Forelimb muscle (tissue), 1 donor: Measurements from ENCODE around the gene PIBF1. TPM values are rescaled to one million over a fixed set of nuclear protein-coding genes. Genes with fewer than 3 reads are reported as not detected.
A peak's percentile ranks its signal among the peaks of the same experiment; 100 is the strongest.
"Not testable (repeated sequence)": the region's sequence is repeated elsewhere in the genome, so short reads cannot be mapped to it uniquely, and the experiment has no call there.

ENCODE experiments used
- DNase-seq: peaks from one replicate; pipeline ENCODE4 v3.0.0-alpha.2; 2013; ENCODE audit warnings: low read depth
- polyA plus RNA-seq: library from polyadenylated mRNA; unstranded; fragments of 120-200 nt; gene quantifications from one replicate; pipeline ENCODE4 v1.2.1, GENCODE V29; 2013; ENCODE audit not compliant: insufficient read length

PIBF1 gene, protein sequence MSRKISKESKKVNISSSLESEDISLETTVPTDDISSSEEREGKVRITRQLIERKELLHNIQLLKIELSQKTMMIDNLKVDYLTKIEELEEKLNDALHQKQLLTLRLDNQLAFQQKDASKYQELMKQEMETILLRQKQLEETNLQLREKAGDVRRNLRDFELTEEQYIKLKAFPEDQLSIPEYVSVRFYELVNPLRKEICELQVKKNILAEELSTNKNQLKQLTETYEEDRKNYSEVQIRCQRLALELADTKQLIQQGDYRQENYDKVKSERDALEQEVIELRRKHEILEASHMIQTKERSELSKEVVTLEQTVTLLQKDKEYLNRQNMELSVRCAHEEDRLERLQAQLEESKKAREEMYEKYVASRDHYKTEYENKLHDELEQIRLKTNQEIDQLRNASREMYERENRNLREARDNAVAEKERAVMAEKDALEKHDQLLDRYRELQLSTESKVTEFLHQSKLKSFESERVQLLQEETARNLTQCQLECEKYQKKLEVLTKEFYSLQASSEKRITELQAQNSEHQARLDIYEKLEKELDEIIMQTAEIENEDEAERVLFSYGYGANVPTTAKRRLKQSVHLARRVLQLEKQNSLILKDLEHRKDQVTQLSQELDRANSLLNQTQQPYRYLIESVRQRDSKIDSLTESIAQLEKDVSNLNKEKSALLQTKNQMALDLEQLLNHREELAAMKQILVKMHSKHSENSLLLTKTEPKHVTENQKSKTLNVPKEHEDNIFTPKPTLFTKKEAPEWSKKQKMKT
- 24.2 TPM for polyA plus RNA-seq

DNA sequence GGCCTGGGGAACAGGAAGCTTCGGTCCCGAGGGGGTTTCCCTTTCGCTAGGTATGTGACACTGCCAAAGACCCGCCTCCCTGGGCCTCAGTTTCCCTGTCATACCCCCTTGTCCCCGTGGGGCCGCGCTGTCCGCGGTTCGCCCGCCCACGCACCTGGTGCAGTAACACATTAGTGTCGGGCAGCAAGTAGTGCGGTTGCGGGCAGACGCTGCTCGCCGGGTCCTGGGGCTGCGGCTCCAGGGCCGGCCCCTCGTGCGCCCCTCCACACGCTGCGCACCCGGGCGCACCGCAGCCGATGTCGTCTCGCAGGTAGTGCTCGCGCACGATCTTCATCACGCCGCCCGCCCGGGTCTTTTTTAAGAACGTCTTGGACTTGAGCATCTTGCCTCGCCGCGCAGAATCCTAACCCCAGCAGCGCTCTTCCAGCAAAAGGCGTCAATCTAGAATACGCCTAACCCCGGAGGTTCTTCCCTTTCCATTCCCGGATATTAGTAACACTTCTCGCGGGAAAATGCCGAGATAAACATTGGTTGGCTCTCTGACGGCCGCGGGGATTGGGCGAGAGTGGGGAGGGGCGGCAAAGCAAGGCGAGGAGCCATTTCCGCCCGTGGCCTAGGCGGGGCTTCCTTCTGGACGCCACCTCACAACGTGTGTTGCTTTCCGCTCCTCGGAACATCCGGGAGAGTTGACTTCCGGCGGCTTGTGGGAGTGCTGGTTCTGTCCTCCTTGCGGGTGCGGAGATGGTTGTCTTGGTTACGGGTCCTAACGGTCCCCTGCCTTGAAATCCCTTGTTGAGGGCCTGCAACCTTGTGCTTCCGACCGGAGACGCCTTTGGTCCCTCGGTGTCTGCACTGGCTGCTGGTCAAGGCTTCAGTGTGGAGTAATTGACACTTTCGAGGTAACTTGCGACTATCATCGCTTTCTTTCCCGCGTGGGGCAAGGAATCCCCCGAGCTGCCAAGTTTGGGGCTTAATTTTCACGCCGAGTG lies at the start of gene PIBF1, which contains the start of gene DIS3:
PIBF1 (plus strand) TSS at position 683 of the 989 bp plus-strand sequence. CDS start 1,337 bp downstream, outside the sequence.
DIS3 (minus strand) TSS at position 450 of the 989 bp plus-strand sequence; CDS start at position 382, 68 bp downstream.
- peak; percentile 95 for DNase-seq

DNA sequence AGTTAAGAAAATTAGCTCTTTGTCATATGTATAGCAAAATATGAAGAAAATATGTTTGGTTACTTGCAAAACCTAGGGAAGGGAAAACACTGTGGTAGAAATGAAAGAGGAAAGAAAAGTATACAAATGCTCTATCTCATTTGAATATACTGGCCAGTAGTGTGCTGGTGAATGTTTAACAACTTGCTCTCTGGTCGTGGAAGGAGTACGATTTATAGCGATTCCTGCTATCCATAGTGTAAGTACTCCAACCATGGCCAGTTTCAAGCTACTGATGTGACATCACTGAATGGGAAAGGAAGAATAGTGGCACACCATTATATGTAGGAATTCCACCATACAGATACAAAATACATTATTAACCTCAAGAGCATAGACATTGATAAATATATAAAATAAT lies 44.9 kb upstream of the PIBF1 start:
- no peak for DNase-seq

DNA sequence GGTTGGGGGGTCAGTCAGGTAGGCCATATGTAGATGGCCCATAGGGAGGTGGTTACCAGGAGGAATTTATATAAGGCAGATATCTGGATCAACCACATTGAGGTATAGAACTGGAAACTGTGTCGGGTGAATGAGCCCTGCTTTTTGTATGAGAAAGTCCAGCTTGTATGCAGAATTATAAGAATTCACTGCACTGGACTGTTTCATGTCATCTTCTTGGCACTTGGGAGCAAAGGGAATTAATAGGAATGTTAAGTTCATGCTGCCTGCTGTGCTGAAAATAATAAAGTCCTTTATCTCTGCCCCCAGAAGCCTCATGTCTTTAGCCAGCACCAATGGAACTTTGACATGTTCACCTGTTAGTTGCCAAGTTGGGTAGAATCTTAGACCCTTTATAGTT lies 41.9 kb upstream of the PIBF1 start:
- no peak for DNase-seq

DNA sequence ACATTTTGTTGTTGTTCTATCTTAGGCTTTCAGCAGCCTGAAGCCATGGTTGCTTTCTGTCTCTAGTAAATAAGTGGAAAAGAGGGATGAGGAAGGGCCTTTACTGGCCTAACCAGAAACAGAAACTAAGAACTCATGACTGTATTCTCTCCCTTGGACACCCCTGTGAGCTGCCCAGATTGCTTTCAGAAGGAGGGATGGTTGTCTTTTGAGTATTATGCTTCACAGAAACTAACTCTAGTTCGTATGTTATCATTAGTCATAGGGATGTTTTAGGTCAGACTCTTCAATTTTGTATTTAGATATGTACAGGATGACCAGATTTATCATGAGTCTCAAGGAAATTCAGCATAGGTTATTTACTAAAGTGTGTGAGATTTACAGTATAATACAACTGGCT lies 36.7 kb upstream of the PIBF1 start:
- no peak for DNase-seq

DNA sequence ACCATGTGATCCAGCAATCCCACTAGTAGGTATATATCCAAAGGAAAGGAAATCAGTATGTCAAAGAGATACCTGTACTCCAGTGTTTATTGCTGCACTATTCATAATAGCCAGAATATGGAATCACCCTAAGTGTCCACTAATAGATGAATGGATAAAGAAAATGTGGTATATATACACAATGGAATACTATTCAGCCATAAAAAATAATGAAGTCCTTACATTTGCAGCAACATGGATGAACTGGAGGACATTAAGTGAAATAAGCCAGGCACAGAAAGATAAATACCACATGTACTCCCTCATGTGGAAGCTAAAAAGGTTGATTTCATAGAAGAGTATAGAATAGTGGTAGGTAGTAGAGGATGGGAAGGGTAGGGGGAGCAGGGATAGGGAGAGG lies 30.7 kb upstream of the PIBF1 start:
- no peak for DNase-seq

DNA sequence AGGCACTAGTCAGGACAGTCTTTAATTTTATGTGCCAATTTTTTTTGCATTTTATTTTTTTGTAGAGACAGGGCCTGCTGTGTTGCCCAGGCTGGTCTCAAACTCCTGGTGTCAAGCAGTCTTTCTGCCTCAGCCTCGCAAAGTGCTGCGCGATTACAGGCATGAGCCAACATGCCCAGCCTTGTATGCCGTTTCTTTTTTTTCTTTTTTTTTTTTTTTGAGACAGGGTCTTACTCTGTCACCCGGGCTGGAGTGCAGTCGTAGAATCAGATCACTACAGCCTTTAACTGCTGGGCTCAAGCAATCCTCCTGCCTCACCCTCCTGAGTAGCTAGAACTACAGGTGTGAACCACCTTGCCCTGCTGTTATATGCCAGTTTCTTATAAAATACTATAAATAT lies 27.8 kb upstream of the PIBF1 start:
- no peak for DNase-seq

DNA sequence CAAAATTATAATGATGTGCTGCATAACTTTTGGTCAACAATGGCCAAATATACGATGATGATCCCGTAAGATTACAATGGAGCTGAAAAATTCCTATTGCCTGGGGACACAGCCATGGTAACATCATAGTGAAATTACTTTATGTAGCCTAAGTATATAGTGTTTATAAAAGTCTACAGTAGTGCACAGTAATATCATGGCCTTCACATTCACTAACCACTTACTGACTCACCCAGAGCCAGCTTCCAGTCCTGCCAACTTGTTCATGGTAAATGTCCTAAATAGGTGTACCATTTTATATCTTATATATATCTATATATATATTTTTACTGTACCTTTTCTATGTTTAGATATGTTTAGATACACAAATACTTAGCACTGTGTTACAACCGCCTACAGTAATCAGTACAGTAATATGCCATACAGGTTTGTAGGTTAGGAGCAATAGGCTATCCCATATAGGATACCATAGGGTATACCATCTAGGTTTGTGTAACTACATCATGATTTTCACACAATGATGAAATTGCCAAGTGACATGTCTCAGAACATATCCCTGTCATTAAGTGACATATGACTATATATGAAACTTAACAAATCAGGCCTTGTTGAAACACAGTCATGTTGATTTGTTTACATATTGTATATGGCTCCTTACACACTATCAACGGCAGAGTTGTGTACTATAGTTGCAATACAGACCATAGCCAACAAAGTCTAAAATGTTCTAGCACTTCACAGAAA lies 24.0 kb upstream of the PIBF1 start:
- DNase-seq = no peak

DNA sequence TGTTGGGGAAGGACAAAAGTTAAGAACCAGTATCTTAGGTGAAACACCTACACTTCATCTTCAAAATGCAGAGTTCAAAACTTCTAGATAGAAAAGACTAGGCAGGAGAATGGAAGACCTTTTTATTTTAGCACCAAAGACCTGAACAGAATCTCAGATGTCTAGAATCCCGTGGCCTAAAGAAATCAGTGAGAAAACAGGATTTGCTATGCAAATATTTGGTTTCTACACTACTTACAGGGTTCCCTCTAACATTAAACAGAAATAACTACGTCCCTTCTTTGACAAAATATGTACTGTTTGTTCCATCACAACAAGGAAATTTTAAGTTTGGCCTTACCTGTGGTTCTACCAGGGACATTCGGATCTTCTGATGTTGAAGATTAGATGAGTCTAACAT lies 21.7 kb upstream of the PIBF1 start:
- no peak for DNase-seq

DNA sequence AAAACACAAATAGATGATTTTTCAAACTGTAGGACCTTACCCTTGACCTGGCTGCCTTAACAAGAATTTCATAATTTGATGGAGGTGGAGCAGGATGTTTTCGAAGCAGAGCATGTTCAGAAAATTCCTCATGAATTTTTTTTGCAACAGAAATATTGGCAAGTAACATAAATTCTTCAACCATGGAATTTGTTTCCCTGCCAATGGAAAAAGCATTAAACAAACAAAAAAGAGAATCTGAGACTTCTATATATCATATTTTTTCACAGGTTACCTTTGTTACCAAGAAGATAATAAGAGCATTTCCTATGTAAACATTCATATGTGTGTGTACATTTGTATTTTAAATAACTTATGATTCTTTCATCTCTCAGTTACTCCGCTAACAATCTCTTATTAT lies 18.5 kb upstream of the PIBF1 start:
- no peak for DNase-seq

DNA sequence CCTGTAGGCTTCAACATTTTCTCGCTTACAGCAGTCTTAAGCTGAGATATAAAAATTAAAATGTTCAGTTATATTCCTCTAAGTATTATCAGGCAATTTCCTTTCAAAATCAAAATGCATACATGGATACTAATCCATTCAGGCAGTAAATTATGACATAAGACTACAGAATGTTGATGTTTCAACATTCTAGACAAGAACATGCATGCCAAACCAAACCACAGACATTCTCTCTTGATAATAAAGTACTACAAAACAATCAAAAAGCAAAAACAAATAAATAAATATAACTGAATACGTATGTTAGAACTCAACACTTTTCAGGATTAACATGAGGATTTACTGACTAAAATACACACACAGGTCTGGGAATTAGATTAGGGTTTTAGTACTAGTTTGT lies 7.9 kb upstream of the PIBF1 start:
- DNase-seq = no peak

DNA sequence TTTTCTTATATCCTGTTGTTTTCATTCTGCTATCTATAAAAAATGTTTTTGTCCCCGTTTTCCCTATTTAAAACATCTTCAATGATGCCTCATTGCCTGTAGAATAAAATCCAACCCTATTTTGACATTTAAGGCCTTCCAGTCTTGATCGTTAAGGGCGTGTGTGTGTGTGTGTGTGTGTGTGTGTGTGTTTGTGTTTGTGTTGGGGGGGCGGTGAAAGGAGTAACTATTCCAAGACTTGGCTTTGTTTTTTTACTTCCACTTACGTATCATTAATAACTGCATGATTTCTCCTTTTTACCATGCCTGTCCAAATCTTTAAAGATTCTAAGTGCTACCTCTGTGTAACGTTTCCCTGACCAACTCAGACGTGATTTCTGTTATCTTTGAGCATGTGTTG lies 784 bp downstream of the PIBF1 start:
- DNase-seq = no peak

DNA sequence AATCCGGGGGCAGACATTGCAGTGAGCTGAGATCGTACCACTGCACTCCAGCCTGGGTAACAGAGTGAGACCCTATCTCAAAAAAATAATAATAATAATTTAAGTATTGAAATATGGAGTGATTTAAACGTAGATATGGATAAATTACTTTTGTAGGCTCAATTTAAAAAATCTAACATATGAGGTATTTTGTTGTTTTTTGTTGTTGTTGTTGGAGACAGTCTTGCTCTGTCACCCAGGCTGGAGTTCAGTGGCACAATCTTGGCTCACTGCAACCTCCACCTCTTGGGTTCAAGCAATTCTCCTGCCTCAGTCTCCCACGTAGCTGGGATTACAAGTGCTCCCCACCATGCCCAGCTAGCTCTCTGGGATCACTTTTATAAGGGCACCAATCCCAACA lies 2.7 kb downstream of the PIBF1 start:
- DNase-seq = not testable (repeated sequence)

DNA sequence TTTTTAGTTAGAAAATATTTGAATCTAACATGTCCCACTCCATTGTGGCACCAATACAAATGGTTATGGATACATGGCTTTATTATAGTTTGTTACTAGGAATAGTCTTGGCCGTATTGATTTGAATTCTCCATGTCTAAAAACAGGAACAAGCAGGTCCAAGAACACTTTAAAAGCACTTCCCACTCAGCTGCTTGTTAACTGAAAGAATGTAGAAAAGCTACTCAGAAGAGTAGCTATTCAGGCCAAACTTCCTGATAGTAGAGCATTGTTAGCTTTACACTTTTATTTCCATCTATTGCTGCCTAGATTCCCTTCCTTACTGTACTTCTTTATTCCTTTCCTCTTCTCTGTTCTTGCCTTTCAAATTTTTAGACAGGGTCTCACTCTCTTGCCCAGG lies 6.9 kb downstream of the PIBF1 start:
- DNase-seq = no peak

DNA sequence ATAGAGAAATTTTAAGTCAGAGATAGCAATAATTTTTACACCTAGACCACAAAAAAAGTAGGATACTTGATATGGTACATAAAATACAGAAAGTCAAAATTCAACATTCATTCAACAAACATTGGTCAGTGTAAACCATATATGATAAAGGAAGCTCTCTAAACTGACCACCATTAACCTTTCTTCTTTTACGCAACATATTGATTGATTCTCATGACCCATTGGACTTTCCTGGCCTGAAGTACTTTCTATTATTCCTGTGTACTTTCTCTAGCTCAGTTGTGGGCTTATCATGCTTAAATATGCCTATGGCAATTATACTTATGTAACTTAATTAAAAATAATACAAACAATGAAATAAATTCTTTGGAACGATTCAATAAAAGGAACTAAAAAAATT lies 10.7 kb downstream of the PIBF1 start:
- no peak for DNase-seq

DNA sequence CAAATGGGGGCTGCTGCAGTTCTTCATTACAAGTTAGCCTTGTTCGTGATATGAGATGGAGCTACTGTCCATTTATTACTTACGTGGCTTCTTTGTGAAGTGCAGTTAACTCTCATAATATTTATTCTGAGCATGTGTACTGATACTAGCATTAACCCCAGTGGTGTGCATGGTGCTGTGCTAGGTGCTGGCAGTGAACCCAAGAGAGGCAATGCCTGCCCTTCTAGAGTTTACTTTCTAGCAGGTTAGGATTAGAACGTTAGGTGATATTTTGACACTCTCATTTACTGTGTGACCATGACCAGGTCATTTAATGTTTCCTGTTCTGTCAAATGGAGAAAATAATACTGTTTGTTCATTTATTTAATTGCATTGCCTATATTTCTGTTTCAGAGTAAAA lies 16.9 kb downstream of the PIBF1 start:
- no peak for DNase-seq

DNA sequence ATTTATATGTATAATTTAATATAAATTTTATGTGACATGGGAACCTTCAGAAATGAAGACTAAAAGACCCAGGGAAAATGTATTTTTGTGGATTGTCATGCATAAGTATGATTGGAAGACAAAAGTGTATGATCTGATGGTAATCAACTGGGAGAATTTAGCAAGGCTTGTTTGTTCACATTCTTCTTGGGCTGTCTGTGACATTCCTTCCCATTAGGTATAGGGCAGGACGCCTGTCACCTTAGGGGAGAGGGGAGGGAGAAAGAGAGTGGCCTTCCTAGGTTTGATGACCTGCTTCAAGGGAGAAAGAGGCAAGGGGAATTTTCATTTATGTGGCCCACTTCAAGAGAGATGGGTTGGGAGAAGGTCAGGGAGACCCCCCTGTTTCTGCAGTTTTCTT lies 22.4 kb downstream of the PIBF1 start:
- DNase-seq = no peak

DNA sequence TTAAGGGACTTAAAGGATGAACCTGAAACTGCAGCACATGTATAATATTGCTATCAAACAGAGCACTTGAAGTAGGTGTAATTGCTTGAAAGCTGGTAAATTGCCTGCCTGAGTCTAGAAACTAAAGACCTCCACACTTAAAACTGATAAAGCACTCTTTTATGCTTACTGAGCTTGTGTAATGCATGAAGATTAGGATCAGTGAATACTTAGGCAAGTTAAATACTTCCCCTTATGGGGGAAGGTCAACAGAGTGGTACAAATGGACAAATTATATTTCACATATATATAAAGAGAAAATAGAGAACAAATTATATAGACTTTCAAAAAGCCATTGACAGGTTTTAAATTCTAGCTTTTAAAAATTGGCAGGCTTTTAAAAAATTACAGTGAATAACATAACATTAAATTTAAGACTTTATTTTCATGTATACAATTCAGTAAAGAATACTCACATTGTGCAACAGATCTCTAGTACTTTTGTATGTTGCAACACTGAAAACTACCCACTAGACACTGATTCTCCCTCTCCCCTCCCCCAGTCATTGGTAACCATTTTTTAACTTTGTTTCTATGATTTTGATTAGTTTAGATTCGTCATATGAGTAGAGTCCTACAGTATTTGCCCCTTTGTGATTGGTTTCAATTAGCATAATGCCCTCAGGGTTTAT lies 23.9 kb downstream of the PIBF1 start:
- DNase-seq = no peak

DNA sequence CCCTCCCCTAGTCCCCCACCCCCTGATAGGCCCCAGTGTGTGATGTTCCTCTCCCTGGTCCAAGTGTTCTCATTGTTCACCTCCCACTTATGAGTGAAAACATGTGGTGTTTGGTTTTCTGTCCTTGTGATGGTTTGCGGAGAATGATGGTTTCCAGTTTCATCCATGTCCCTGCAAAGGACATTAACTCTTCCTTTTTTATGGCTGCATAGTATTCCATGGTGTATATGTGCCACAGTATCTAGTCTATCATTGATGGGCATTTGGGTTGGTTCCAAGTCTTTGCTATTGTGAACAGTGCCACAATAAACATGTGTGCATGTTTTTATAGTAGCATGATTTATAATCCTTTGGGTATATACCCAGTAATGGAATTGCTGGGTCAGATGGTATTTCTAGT lies 24.6 kb downstream of the PIBF1 start:
- not testable (repeated sequence) for DNase-seq

DNA sequence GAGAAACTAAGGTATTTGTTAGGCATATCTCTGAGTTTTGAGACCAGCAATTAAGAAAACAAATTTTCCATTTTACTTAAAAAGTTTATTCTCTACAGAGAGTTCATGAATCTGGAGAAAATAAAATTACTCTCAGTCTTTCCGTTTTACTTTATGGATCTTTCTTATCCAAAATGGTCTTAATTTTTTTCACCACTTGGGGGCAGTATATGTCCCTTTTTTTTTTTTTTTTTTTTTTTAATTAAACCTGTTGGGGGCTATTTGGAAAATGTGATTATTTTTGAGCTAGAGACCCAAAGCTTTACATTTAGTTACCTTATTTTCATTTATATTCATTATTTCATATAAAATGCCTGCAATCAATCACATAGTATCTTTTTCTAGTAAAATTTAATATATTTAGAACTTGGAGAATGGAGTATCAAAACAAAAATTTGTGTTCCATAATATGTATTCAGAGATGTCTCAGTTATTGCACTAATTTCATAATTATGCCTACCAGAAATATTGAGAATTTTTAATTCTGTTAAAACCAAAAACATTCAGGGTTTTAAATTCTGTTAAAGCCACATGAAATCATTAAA lies 27.1 kb downstream of the PIBF1 start:
- no peak for DNase-seq
